ENCODE data around the gene PRR15L.

GRCh38 chr17:47955497-47956461 is 1.9 kb downstream of the PRR15L start:
- TF ChIP-seq POLR2A (IDR thresholded peaks at IDR 0.05; ENCODE audit: low read depth, low read length) (no peak), POLR2AphosphoS5 (IDR thresholded peaks at IDR 0.05; ENCODE audit: low read depth, low read length) (no peak)

All from GM12892 (cell line).